GM06990 (cell line): ENCODE results near the gene JARID2.

Experiments
- DNase-seq: peaks from one replicate; pipeline ENCODE4 v3.0.0-alpha.2; 2011; ENCODE audit not compliant: insufficient read length; ENCODE audit errors: extremely low read depth
- H3K27me3 ChIP-seq: replicated peaks from 2 replicates; pipeline ENCODE4 v1.6.0; 2011; ENCODE audit warnings: low read length; ENCODE audit not compliant: control insufficient read depth, insufficient read depth
- H3K36me3 ChIP-seq: 2 replicates; pipeline ENCODE4 v1.5.1; 2011; ENCODE audit warnings: low read length; ENCODE audit not compliant: control insufficient read depth, insufficient read depth
- H3K4me3 ChIP-seq: replicated peaks from 2 replicates; pipeline ENCODE4 v1.5.1; 2011; ENCODE audit warnings: low read depth, mild to moderate bottlenecking, control low read depth, low read length
- CTCF ChIP-seq: IDR thresholded peaks from 2 replicates; pipeline ENCODE4 v1.5.1; 2011; ENCODE audit warnings: low read length, control low read depth, mild to moderate bottlenecking, inconsistent platforms; ENCODE audit not compliant: insufficient read depth, poor library complexity, severe bottlenecking

JARID2 gene

GRCh38 chr6:15561447-15562199 lies 315.8 kb downstream of the JARID2 start:
- Histone ChIP-seq H3K4me3 (no peak overlapping the region), H3K27me3 (no peaks in the 10 kb centered on the region), H3K36me3 (no peaks in the 10 kb centered on the region)
- TF ChIP-seq CTCF, result no peak
- no peak for DNase-seq

GRCh38 chr6:15562977-15563376 lies 317.1 kb downstream of the JARID2 start:
- no peaks in the 10 kb centered on the region for H3K27me3 ChIP-seq
- H3K4me3 ChIP-seq, result no peak overlapping the region
- no peak for TF ChIP-seq CTCF
- no peak for DNase-seq
- H3K36me3 ChIP-seq, result no peaks in the 10 kb centered on the region

GRCh38 chr6:15569035-15569995 lies 323.4 kb downstream of the JARID2 start:
- TF ChIP-seq CTCF, result no peak
- H3K27me3 ChIP-seq, result no peaks in the 10 kb centered on the region
- H3K36me3 ChIP-seq, result no peaks in the 10 kb centered on the region; the same call in 1 of the 2 replicates
- no peak overlapping the region for H3K4me3 ChIP-seq
- no peak for DNase-seq

- H3K36me3 ChIP-seq, result no peaks in the 10 kb centered on the region; the same call in 1 of the 2 replicates
- H3K27me3 ChIP-seq, result no peaks in the 10 kb centered on the region
- no peak overlapping the region for H3K4me3 ChIP-seq
- DNase-seq, result no peak
- TF ChIP-seq CTCF, result no peak
These were observed 324.3 kb downstream of the JARID2 start for GRCh38 chr6:15570171-15570570.
